Measurements from ENCODE around the gene TCN2.
"Not testable (repeated sequence)": the region's sequence is repeated elsewhere in the genome, so short reads cannot be mapped to it uniquely, and the experiment has no call there.

Gene TCN2

DNA sequence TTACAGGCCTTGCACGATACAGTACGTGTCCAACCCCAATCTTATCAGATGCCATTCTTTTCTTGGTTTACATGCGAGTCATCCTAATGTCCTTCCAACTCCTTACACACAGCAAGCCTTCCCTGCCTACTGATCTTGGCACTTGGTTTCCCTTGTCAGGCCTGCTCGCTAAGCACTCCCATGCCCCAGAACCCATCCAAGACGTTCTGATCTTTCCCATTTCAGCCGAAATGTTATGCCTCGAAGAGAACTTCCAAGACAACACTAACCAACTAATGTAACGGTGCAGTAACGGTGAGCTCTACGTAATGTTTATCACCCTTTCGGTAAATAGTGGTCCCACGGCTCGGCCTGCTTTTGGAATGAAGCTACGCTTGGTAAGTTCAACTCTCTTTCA, 15.8 kb upstream of the TCN2 start:
- in situ Hi-C loops (cut with HindIII; ENCODE audit: low sequenced_read_pairs) = no loop called here
- DNase-seq (ENCODE audit: low read depth, low spot score) = peak; percentile 31
- H3K4me3 ChIP-seq (ENCODE audit: low read depth, low read length) = peak overlapping the region; percentile 94
- TF ChIP-seq CTCF (IDR thresholded peaks at IDR 0.05; ENCODE audit: low read depth, low read length) = no peak

GRCh38 chr22:30591588-30592359, 15.2 kb upstream of the TCN2 start, which contains the start of gene PES1:
Gene PES1 (minus strand): TSS chr22:30591910. CDS start chr22:30591833, 77 bp downstream.
- in situ Hi-C loops (cut with HindIII; ENCODE audit: low sequenced_read_pairs) = no loop called here
- DNase-seq (ENCODE audit: low read depth, low spot score) = peak; percentile 99
- H3K4me3 ChIP-seq (ENCODE audit: low read depth, low read length) = peak within 1 kb of the TSS; percentile 94
- TF ChIP-seq CTCF (IDR thresholded peaks at IDR 0.05; ENCODE audit: low read depth, low read length) = no peak

- H3K4me3 ChIP-seq (ENCODE audit: low read depth, low read length) = peak overlapping the region; percentile 27
- DNase-seq (ENCODE audit: low read depth, low spot score); in situ Hi-C loops (cut with HindIII; ENCODE audit: low sequenced_read_pairs): not testable (repeated sequence)
These were observed 14.6 kb upstream of the TCN2 start for GRCh38 chr22:30592360-30592713.

DNA sequence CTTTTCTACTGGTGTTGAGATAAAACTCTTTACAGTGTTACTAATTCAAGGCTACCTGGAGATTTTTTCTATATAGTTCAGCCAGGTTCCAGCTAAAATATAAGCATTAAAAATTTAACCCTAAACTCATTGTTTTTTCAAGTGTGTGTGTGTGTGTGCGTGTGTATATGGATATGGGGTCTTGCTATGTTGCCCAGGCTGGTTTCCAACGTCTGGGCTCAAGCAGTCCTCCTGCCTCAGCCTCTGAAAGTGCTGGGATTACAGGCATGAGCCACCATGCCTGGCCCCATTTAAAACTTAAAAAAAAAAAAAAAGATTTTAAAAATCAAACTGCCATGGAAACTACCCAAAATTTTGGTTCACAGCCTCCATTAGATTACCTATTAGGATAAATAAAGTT, 10.8 kb upstream of the TCN2 start:
- in situ Hi-C loops (cut with HindIII; ENCODE audit: low sequenced_read_pairs) = no loop called here
- no peak overlapping the region for H3K4me3 ChIP-seq (ENCODE audit: low read depth, low read length)
- no peak for DNase-seq (ENCODE audit: low read depth, low spot score)
- no peak for TF ChIP-seq CTCF (IDR thresholded peaks at IDR 0.05; ENCODE audit: low read depth, low read length)

DNA sequence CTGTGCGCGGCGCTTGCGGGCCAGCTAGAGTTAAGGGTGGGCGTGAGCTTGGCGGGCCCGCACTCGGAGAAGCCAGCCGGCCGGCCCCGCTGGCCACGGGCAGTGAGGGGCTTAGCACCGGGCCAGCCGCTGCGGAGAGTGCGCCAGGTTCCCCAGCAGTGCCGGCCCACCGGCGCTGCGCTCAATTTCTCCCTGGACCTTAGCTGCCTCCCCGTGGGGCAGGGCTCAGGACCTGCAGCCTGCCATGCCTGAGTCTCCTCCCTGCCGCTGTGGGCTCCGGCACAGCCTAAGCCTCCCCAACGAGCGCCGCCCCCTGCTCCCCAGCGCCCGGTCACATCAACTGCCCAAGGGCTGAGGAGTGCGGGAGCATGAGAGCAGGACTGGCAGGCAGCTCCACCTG, 10.1 kb upstream of the TCN2 start:
- in situ Hi-C loops (cut with HindIII; ENCODE audit: low sequenced_read_pairs) = no loop called here
- no peak overlapping the region for H3K4me3 ChIP-seq (ENCODE audit: low read depth, low read length)
- TF ChIP-seq CTCF (IDR thresholded peaks at IDR 0.05; ENCODE audit: low read depth, low read length) = no peak
- DNase-seq (ENCODE audit: low read depth, low spot score) = no peak

DNA sequence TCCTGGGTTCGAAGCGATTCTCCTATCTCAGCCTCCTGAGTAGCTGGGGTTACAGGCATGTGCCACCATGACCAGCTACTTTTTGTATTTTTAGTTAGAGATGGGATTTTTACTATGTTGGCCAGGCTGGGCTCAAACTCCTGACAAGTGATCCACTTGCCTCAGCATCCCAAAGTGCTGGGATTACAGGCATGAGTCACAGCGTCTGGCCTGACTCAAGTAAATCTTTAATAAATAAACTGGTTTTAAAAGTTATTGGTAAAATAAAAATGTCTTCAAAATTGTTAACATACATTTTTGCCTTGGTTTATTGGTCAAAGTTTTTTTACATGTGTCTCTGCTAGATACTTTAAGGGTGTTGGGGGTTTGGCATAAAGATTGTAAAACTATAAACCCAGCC, 8.0 kb upstream of the TCN2 start:
- no peak for TF ChIP-seq CTCF (IDR thresholded peaks at IDR 0.05; ENCODE audit: low read depth, low read length)
- H3K4me3 ChIP-seq (ENCODE audit: low read depth, low read length) = no peak overlapping the region
- in situ Hi-C loops (cut with HindIII; ENCODE audit: low sequenced_read_pairs) = no loop called here
- DNase-seq (ENCODE audit: low read depth, low spot score) = no peak

- no peak for TF ChIP-seq CTCF (IDR thresholded peaks at IDR 0.05; ENCODE audit: low read depth, low read length)
- H3K4me3 ChIP-seq (ENCODE audit: low read depth, low read length) = no peak overlapping the region
- no peak for DNase-seq (ENCODE audit: low read depth, low spot score)
These were observed 6.1 kb upstream of the TCN2 start for GRCh38 chr22:30600921-30601320.

More at GRCh38 chr22:30600921-30601320, 6.1 kb upstream of the TCN2 start:
- in situ Hi-C loops (cut with HindIII; ENCODE audit: low sequenced_read_pairs) = no loop called here
